SH-SY5Y (cell line): ENCODE data around the gene KYAT1.

Experiments used
- GATA2 ChIP-seq: IDR thresholded peaks from 2 replicates; pipeline ENCODE4 v1.6.1; 2011; ENCODE audit warnings: mild to moderate bottlenecking, low read depth, low read length
- GATA3 ChIP-seq: IDR thresholded peaks from 2 replicates; pipeline ENCODE4 v1.6.1; 2011; ENCODE audit warnings: low read depth, mild to moderate bottlenecking, low read length, moderate library complexity

DNA sequence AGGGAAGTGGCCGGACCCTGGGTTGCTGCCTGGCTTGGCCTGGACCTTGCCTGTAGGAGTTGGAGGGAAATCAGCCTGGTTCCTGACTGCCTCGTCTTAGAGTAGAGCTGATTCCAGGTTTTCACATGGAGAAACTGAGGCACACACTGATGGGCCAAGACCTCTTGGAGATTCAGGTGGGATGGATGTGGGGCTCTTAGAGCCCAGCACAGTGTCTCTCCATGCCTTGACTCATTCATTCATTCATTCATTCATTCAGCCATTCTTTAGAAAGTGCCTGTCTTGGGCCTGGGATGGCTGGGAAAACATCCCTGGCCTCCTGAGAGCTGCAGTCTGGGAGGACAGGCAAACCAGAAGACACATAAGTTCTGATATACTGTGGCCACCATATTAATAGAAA, 2.4 kb upstream of the KYAT1 start:
- no peak for TF ChIP-seq GATA2
- TF ChIP-seq GATA3: no peak
